ENCODE results near the gene SYT17.

Gene SYT17

GRCh38 chr16:19274165-19274797, 106.2 kb downstream of the SYT17 start:
- no peaks in the 10 kb centered on the region for H4K20me1 ChIP-seq (ENCODE audit: insufficient read depth, low read length)
- ATAC-seq (ENCODE audit: insufficient read depth, low read depth) (no peak), DNase-seq (no peak)
- H3K9ac ChIP-seq (ENCODE audit: low read depth, low read length), result no peak overlapping the region
- H3K4me1 ChIP-seq (ENCODE audit: insufficient read depth, low read length), result no peaks in the 10 kb centered on the region
- H2AFZ ChIP-seq (ENCODE audit: low read depth, low read length), result no peak overlapping the region
- H3K79me2 ChIP-seq (ENCODE audit: insufficient read depth, low read length), result no peaks in the 10 kb centered on the region
- H3K36me3 ChIP-seq (ENCODE audit: insufficient read depth, low read length), result no peaks in the 10 kb centered on the region
- no peaks in the 10 kb centered on the region for H3K27me3 ChIP-seq (ENCODE audit: insufficient read depth, low read length, poor library complexity)
- no peak overlapping the region for H3K4me3 ChIP-seq (ENCODE audit: low read depth in 1 of 2, low read length in 2 of 2)
- no peak overlapping the region for H3K4me2 ChIP-seq (ENCODE audit: insufficient read depth, low read length)
- no peaks in the 10 kb centered on the region for H3K9me3 ChIP-seq (ENCODE audit: insufficient read depth, low read length, severe bottlenecking)
- H3K27ac ChIP-seq (ENCODE audit: low read length), result no peak overlapping the region
- TF ChIP-seq CTCF (IDR thresholded peaks at IDR 0.05; ENCODE audit: borderline replicate concordance, extremely low read depth, low read length, poor library complexity, severe bottlenecking), result no peak
- no peak for TF ChIP-seq EZH2 (IDR thresholded peaks at IDR 0.05; ENCODE audit: borderline replicate concordance, low read depth, low read length, severe bottlenecking)

GRCh38 chr16:19278403-19278802, 110.4 kb downstream of the SYT17 start:
- no peak overlapping the region for H3K4me3 ChIP-seq (ENCODE audit: low read depth in 1 of 2, low read length in 2 of 2)
- H3K4me2 ChIP-seq (ENCODE audit: insufficient read depth, low read length), result no peak overlapping the region
- no peak overlapping the region for H2AFZ ChIP-seq (ENCODE audit: low read depth, low read length)
- no peaks in the 10 kb centered on the region for H4K20me1 ChIP-seq (ENCODE audit: insufficient read depth, low read length)
- peaks cover 2% of the 10 kb centered on the region for H3K27me3 ChIP-seq (ENCODE audit: insufficient read depth, low read length, poor library complexity)
- H3K4me1 ChIP-seq (ENCODE audit: insufficient read depth, low read length), result no peaks in the 10 kb centered on the region
- H3K36me3 ChIP-seq (ENCODE audit: insufficient read depth, low read length), result no peaks in the 10 kb centered on the region
- TF ChIP-seq EZH2 (IDR thresholded peaks at IDR 0.05; ENCODE audit: borderline replicate concordance, low read depth, low read length, severe bottlenecking) (no peak), CTCF (IDR thresholded peaks at IDR 0.05; ENCODE audit: borderline replicate concordance, extremely low read depth, low read length, poor library complexity, severe bottlenecking) (no peak)
- no peak overlapping the region for H3K27ac ChIP-seq (ENCODE audit: low read length)
- no peak overlapping the region for H3K9ac ChIP-seq (ENCODE audit: low read depth, low read length)
- no peaks in the 10 kb centered on the region for H3K9me3 ChIP-seq (ENCODE audit: insufficient read depth, low read length, severe bottlenecking)
- no peaks in the 10 kb centered on the region for H3K79me2 ChIP-seq (ENCODE audit: insufficient read depth, low read length)
- DNase-seq (no peak), ATAC-seq (ENCODE audit: insufficient read depth, low read depth) (no peak)

GRCh38 chr16:19281246-19281645, 113.2 kb downstream of the SYT17 start:
- Histone ChIP-seq H3K4me1 (ENCODE audit: insufficient read depth, low read length) (no peaks in the 10 kb centered on the region), H2AFZ (ENCODE audit: low read depth, low read length) (no peak overlapping the region), H3K9me3 (ENCODE audit: insufficient read depth, low read length, severe bottlenecking) (no peaks in the 10 kb centered on the region), H4K20me1 (ENCODE audit: insufficient read depth, low read length) (no peaks in the 10 kb centered on the region; the same call in 1 of the 2 replicates), H3K9ac (ENCODE audit: low read depth, low read length) (no peak overlapping the region), H3K4me2 (ENCODE audit: insufficient read depth, low read length) (no peak overlapping the region), H3K27ac (ENCODE audit: low read length) (no peak overlapping the region), H3K36me3 (ENCODE audit: insufficient read depth, low read length) (no peaks in the 10 kb centered on the region), H3K27me3 (ENCODE audit: insufficient read depth, low read length, poor library complexity) (peaks cover 2% of the 10 kb centered on the region), H3K79me2 (ENCODE audit: insufficient read depth, low read length) (no peaks in the 10 kb centered on the region), H3K4me3 (ENCODE audit: low read depth in 1 of 2, low read length in 2 of 2) (no peak overlapping the region)
- ATAC-seq (ENCODE audit: insufficient read depth, low read depth), result no peak
- TF ChIP-seq CTCF (IDR thresholded peaks at IDR 0.05; ENCODE audit: borderline replicate concordance, extremely low read depth, low read length, poor library complexity, severe bottlenecking) (no peak), EZH2 (IDR thresholded peaks at IDR 0.05; ENCODE audit: borderline replicate concordance, low read depth, low read length, severe bottlenecking) (no peak)
- DNase-seq, result no peak

Data from DND-41 (cell line).